Tibial artery (tissue), 4 donors: ENCODE data around the gene UPF2.
A peak's percentile ranks its signal among the peaks of the same experiment; 100 is the strongest.

Experiments used
- DNase-seq, 2 donors: peaks; one replicate each; pipeline ENCODE4 v3.0.0-alpha.2; 2019
- H3K27ac ChIP-seq, 2 donors: fragments of 200-600 bp; sonication (generic) in 1 of 2; 1 replicate in 1 of 2; 2 replicates in 1 of 2; pipeline ENCODE4 v1.5.1; 2018 to 2019; ENCODE audit warnings: mild to moderate bottlenecking in 1 of 2
- H3K27me3 ChIP-seq, 2 donors: fragments of 200-600 bp; sonication (generic) in 1 of 2; one replicate each; pipeline versions ENCODE4 v1.5.1 to v1.6.0; 2016 to 2019
- H3K36me3 ChIP-seq, 3 donors: fragments of 200-600 bp; sonication (generic) in 2 of 3; one replicate each; pipeline ENCODE4 v1.5.1; 2016 to 2019; ENCODE audit warnings: mild to moderate bottlenecking in 2 of 3
- H3K4me1 ChIP-seq, 4 donors: fragments of 200-600 bp; sonication (generic) in 2 of 4; 1 replicate in 3 of 4; 2 replicates in 1 of 4; pipeline ENCODE4 v1.5.1; 2016 to 2019
- H3K4me3 ChIP-seq, 2 donors: fragments of 200-600 bp; sonication (generic) in 1 of 2; 1 replicate in 1 of 2; 2 replicates in 1 of 2; pipeline ENCODE4 v1.5.1; 2018 to 2019; ENCODE audit warnings: mild to moderate bottlenecking in 2 of 2
- H3K9me3 ChIP-seq, 3 donors: fragments of 200-600 bp; sonication (generic) in 1 of 3; one replicate each; pipeline ENCODE4 v1.5.1; 2016 to 2019
- intact Hi-C: fragments of 100-400 bp; cut with DNase I; formaldehyde crosslinking; loops from one replicate; pipeline ENCODE4 v1.15.0; 2023; ENCODE audit warnings: low total_unique reads
- TF ChIP-seq, protein P1 (sequence below), 2 experiments: fragments of 200-600 bp in 1 of 2; fragments of 450-650 bp in 1 of 2; IDR thresholded peaks; one replicate each; pipeline ENCODE4 v1.5.1; 2017 to 2019; ENCODE audit warnings: antibody characterized with exemption in 2 of 2, mild to moderate bottlenecking in 1 of 2, moderate library complexity in 1 of 2

The UPF2 gene

DNA sequence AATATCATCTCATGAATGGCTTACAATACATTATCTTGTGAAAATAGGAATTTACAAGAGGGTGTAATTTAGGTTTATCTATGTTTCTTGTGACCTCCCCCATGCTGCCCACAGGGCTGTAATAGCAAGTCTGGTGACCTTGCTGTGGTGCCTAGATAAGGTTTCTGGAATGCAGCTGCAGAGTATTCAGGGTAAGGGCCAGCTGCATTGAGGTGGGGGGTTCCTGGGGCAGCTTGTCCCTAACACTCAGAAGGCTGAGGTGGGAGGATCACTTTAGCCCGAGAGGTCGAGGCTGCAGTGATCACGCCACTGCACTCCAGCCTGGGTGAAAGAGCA is 20.8 kb upstream of the UPF2 start:
- H3K27ac ChIP-seq, result no peak overlapping the region
- H3K27me3 ChIP-seq, result no peaks in the 10 kb centered on the region
- no peak overlapping the region for H3K4me3 ChIP-seq
- peak in 1 of 2 donors; percentile 9 for DNase-seq
- no peaks in the 10 kb centered on the region for H3K9me3 ChIP-seq
- H3K36me3 ChIP-seq, result no peaks in the 10 kb centered on the region
- TF ChIP-seq, protein P1, sequence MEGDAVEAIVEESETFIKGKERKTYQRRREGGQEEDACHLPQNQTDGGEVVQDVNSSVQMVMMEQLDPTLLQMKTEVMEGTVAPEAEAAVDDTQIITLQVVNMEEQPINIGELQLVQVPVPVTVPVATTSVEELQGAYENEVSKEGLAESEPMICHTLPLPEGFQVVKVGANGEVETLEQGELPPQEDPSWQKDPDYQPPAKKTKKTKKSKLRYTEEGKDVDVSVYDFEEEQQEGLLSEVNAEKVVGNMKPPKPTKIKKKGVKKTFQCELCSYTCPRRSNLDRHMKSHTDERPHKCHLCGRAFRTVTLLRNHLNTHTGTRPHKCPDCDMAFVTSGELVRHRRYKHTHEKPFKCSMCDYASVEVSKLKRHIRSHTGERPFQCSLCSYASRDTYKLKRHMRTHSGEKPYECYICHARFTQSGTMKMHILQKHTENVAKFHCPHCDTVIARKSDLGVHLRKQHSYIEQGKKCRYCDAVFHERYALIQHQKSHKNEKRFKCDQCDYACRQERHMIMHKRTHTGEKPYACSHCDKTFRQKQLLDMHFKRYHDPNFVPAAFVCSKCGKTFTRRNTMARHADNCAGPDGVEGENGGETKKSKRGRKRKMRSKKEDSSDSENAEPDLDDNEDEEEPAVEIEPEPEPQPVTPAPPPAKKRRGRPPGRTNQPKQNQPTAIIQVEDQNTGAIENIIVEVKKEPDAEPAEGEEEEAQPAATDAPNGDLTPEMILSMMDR (IDR thresholded peaks at IDR 0.05), result no peak
- intact Hi-C loops, result no loop called here
- no peaks in the 10 kb centered on the region for H3K4me1 ChIP-seq

- Histone ChIP-seq H3K4me3 (no peak overlapping the region), H3K27ac (no peak overlapping the region), H3K4me1 (no peaks in the 10 kb centered on the region), H3K27me3 (no peaks in the 10 kb centered on the region), H3K36me3 (no peaks in the 10 kb centered on the region), H3K9me3 (no peaks in the 10 kb centered on the region)
- DNase-seq, result peak in 1 of 2 donors; percentile 35
- TF ChIP-seq, protein P1 (IDR thresholded peaks at IDR 0.05), result no peak
- intact Hi-C loops, result no loop called here
Observed at GRCh38 chr10:12062754-12063482, 20.3 kb upstream of the UPF2 start.

- DNase-seq, result no peak
Observed at GRCh38 chr10:12061124-12061523, 18.5 kb upstream of the UPF2 start.

GRCh38 chr10:12056748-12057147 is 14.1 kb upstream of the UPF2 start:
- TF ChIP-seq, protein P1 (IDR thresholded peaks at IDR 0.05), result no peak
- no peaks in the 10 kb centered on the region for H3K27me3 ChIP-seq
- peak in 1 of 2 donors; percentile 38 for DNase-seq
- H3K4me3 ChIP-seq, result no peak overlapping the region
- H3K9me3 ChIP-seq, result no peaks in the 10 kb centered on the region
- no peak overlapping the region for H3K27ac ChIP-seq
- peaks cover 0 to 12% (median 2%) of the 10 kb centered on the region in 4 donors for H3K4me1 ChIP-seq
- H3K36me3 ChIP-seq, result no peaks in the 10 kb centered on the region
- intact Hi-C loops, result no loop called here

More at GRCh38 chr10:12061124-12061523, 18.5 kb upstream of the UPF2 start:
- Histone ChIP-seq H3K9me3 (no peaks in the 10 kb centered on the region), H3K27me3 (no peaks in the 10 kb centered on the region), H3K27ac (no peak overlapping the region), H3K36me3 (no peaks in the 10 kb centered on the region), H3K4me1 (no peaks in the 10 kb centered on the region), H3K4me3 (no peak overlapping the region)
- intact Hi-C loops, result no loop called here
- TF ChIP-seq, protein P1 (IDR thresholded peaks at IDR 0.05), result no peak

DNA sequence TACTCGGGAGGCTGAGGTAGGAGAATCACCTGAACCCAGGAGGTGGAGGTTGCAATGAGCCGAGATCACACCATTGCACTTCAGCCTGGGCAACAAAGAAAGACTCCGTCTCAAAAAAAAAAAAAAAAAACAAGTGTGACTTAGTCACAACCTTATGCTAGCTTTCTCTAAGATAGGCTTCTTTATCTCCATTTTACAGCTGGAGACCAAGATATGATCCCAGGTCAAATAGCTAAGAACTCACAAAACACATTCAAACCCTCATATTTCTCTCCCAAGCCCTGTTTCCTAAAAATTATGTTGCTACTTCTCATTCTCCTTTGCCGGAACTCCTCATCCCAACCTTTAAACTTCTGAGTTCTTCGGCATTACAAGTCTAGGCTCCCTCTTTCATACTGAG is 13.1 kb upstream of the UPF2 start:
- Histone ChIP-seq H3K27me3 (no peaks in the 10 kb centered on the region), H3K9me3 (no peaks in the 10 kb centered on the region), H3K4me3 (no peak overlapping the region), H3K4me1 (peaks cover 0 to 12% (median 2%) of the 10 kb centered on the region in 4 donors), H3K27ac (no peak overlapping the region), H3K36me3 (no peaks in the 10 kb centered on the region)
- TF ChIP-seq, protein P1 (IDR thresholded peaks at IDR 0.05), result no peak
- intact Hi-C loops, result no loop called here
- DNase-seq, result no peak
